Lower leg skin (tissue), 3 donors: ENCODE results near the gene CLK2.

Experiments used
- CTCF ChIP-seq, 3 donors: fragments of 450-650 bp; IDR thresholded peaks; one replicate each; pipeline ENCODE4 v1.5.1; 2016; ENCODE audit warnings: antibody characterized with exemption in 3 of 3, mild to moderate bottlenecking in 3 of 3, moderate library complexity in 2 of 3
- POLR2A ChIP-seq, 2 donors: fragments of 450-650 bp; IDR thresholded peaks; one replicate each; pipeline ENCODE4 v1.6.1; 2016 to 2017; ENCODE audit warnings: antibody characterized with exemption in 2 of 2, mild to moderate bottlenecking in 1 of 2, moderate library complexity in 1 of 2

- TF ChIP-seq CTCF (IDR thresholded peaks at IDR 0.05) (no peak), POLR2A (IDR thresholded peaks at IDR 0.05) (no peak)
Observed at GRCh38 chr1:155319536-155319935, 46.2 kb upstream of the CLK2 start.
